GM23248 (cell line): ENCODE measurements around the gene LPAR2. TPM values are rescaled to one million over a fixed set of nuclear protein-coding genes. Genes with fewer than 3 reads are reported as not detected.

Experiments used
- DNase-seq: peaks from one replicate; pipeline ENCODE4 v3.0.0-alpha.2; 2015
- H2AFZ ChIP-seq: fragments of 200-600 bp; sonication (generic); 2 replicates; pipeline ENCODE4 v1.6.1; 2016; ENCODE audit warnings: antibody characterized with exemption
- H3F3A ChIP-seq: fragments of 200-600 bp; sonication (generic); 2 replicates; pipeline ENCODE4 v1.6.1; 2016; ENCODE audit warnings: mild to moderate bottlenecking, antibody characterized with exemption, mixed run types; ENCODE audit not compliant: insufficient read depth
- H3K27ac ChIP-seq: fragments of 200-600 bp; sonication (generic); 2 replicates; pipeline ENCODE4 v1.5.1; 2016; ENCODE audit warnings: mild to moderate bottlenecking
- H3K27me3 ChIP-seq: fragments of 200-600 bp; sonication (generic); replicated peaks from 2 replicates; pipeline ENCODE4 v1.6.1; 2016; ENCODE audit warnings: mild to moderate bottlenecking; ENCODE audit not compliant: insufficient read depth
- H3K36me3 ChIP-seq: fragments of 200-600 bp; sonication (generic); 2 replicates; pipeline ENCODE4 v1.6.1; 2016; ENCODE audit warnings: low read depth, mild to moderate bottlenecking
- H3K4me1 ChIP-seq: fragments of 200-600 bp; sonication (generic); 2 replicates; pipeline ENCODE4 v1.6.1; 2016; ENCODE audit warnings: mild to moderate bottlenecking; ENCODE audit not compliant: insufficient read depth
- H3K4me2 ChIP-seq: fragments of 200-600 bp; sonication (generic); one replicate; pipeline ENCODE4 v1.6.1; 2016; ENCODE audit warnings: mild to moderate bottlenecking; ENCODE audit not compliant: unreplicated experiment
- H3K4me3 ChIP-seq: fragments of 200-600 bp; sonication (generic); 2 replicates; pipeline ENCODE4 v1.5.1; 2016; ENCODE audit warnings: mild to moderate bottlenecking
- H3K79me2 ChIP-seq: fragments of 200-600 bp; sonication (generic); 2 replicates; pipeline ENCODE4 v1.6.1; 2016; ENCODE audit warnings: mild to moderate bottlenecking; ENCODE audit not compliant: insufficient read depth
- H3K9ac ChIP-seq: fragments of 200-600 bp; sonication (generic); 2 replicates; pipeline ENCODE4 v1.6.1; 2016; ENCODE audit warnings: mild to moderate bottlenecking
- H3K9me2 ChIP-seq: fragments of 200-600 bp; sonication (generic); 2 replicates; pipeline ENCODE4 v1.6.1; 2016; ENCODE audit warnings: mixed run types, mild to moderate bottlenecking, moderate library complexity; ENCODE audit not compliant: insufficient read depth
- H3K9me3 ChIP-seq: fragments of 200-600 bp; sonication (generic); one replicate; pipeline ENCODE4 v1.6.1; 2017; ENCODE audit warnings: low read depth
- H4K20me1 ChIP-seq: fragments of 200-600 bp; sonication (generic); 2 replicates; pipeline ENCODE4 v1.6.0; 2016; ENCODE audit not compliant: insufficient read depth
- EZH2 ChIP-seq: fragments of 200-600 bp; sonication (generic); IDR thresholded peaks from 2 replicates; pipeline ENCODE4 v1.6.1; 2018; ENCODE audit warnings: antibody characterized with exemption, mild to moderate bottlenecking; ENCODE audit not compliant: insufficient read depth, poor library complexity, severe bottlenecking
- EZH2phosphoT487 ChIP-seq: fragments of 200-600 bp; sonication (generic); IDR thresholded peaks from 2 replicates; pipeline ENCODE4 v1.6.1; 2018; ENCODE audit warnings: antibody characterized with exemption, moderate library complexity, mild to moderate bottlenecking, low read depth; ENCODE audit not compliant: insufficient read depth
- WGBS, 2 experiments: methylation state at CpG; one replicate each; pipeline ENCODE4 v1.1.6; 2015 to 2017; ENCODE audit warnings: low lambda C conversion rate in 2 of 2, low coverage in 1 of 2; ENCODE audit errors: missing lambda C conversion rate in 2 of 2; 5-methylcytosine and 5-hydroxymethylcytosine counted together
- in situ Hi-C: fragments of 300-500 bp; cut with MboI; formaldehyde crosslinking; loops from 2 replicates; pipeline ENCODE4 v1.15.0; 2020
- polyA plus RNA-seq: library from polyadenylated mRNA; unstranded; fragments of >200 nt; fragmentation: Nextera tagmentation; extraction: Ambion mirVana; gene quantifications from 2 replicates; pipeline ENCODE4 v1.2.1, GENCODE V29; 2016
- total RNA-seq: library from RNA; depleted of rRNA; stranded (reverse); fragments of >200 nt; shearing (Covaris generic); gene quantifications from 2 replicates; pipeline ENCODE4 v1.2.3, GENCODE V29; 2014

LPAR2 gene
- total and polyA plus RNA-seq, 2 experiments from 2014 or later: 1.3 to 1.8 TPM

DNA sequence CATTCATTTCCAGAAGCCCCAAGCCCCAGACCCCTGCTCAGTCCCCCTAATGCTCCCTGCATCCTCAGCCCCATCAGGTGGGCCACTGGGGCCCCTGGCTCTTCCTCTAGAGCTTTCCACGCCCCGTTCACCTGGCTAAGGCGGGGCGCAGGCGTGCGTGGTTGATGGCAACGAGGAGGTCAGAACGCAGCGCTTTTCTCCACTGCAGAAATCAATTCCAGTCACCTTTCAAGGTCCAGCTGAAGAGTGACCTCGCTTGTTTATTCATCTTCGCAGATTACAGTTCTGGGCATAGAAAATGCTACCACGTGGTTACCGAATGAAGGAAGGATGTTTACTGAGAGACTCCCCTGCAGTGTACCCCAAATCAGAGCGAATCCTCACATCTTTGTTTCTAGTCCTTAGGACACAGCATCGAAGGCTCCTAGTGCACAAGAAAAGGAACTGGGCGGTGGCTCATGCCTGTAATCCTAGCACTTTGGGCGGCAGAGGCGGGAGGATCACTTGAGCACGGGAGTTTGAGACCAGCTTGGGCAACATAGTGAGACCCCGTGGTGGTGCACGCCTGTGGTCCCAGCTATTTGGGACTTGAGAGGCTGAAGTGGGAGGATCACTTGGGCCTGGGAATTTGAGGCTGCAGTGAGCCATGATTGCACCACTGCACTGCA is 8.7 kb downstream of the LPAR2 start:
- H3K4me2 ChIP-seq: no peak overlapping the region

DNA sequence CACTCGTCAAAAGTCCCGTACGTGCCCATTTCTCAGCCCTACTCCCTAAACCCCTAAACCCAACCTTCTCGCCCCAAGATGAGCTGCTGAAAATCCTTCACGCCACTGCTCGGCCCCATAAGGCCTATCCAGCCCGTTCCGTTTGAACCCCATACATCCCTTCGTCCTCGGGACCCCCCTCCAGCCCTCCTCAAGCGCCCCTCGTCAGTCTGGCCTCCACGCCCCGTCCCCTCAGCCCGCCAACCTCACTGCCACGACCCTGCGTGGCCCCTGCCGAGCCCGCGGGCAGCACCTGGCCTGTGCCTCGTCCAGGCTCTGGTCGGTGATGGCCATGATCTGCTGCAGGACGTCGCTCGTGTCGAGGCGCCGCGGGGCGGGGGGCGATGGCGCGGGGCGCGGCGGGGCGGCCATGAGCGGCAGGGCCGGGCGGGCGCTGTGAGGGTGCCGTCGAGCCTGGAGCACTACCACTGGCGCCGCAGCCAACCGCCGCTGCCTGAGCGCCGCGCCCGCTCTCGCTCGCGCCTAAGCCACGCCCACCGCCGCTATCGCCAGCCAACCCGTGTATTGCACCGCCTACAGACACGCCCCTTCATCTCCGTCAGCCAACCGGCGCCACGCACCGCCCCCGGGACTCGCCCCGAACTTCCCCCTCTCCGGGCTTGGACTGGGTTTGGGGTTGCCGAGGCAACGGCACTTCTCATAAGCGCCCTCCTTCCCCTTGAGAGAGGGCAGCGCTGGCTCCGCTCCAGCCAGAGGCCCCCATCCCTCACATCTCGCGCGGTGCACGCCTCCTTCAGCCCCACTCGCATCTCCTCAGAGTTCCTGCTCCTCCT is 9.6 kb downstream of the LPAR2 start, which contains the start of gene PBX4:
TSS of gene PBX4 (minus strand) at position 469 of the 833 bp plus-strand sequence. CDS start at position 411, 58 bp downstream.
- H3K27me3 ChIP-seq: no peaks in the 10 kb centered on the region
- peak within 1 kb of the TSS; percentile 85 for H3K4me2 ChIP-seq
- H3K27ac ChIP-seq: no peak within 1 kb of the TSS
- no peaks in the 10 kb centered on the region for H4K20me1 ChIP-seq
- in situ Hi-C loops: no loop called here
- H2AFZ ChIP-seq: peak within 1 kb of the TSS; percentile 86
- H3K9ac ChIP-seq: peak within 1 kb of the TSS; percentile 66
- peak within 1 kb of the TSS; percentile 66 for H3K4me3 ChIP-seq
- H3K36me3 ChIP-seq: no peaks in the 10 kb centered on the region
- WGBS, 2 experiments: 4 to 7% methylated on average over 31 to 64 of the region's 80 CpGs
- H3K4me1 ChIP-seq: peaks cover 5% of the 10 kb centered on the region
- no peaks in the 10 kb centered on the region for H3K9me2 ChIP-seq
- no peaks in the 10 kb centered on the region for H3K9me3 ChIP-seq
- peak; percentile 95 for DNase-seq
- no peaks in the 10 kb centered on the region for H3K79me2 ChIP-seq
- H3F3A ChIP-seq: peaks cover 5% of the 10 kb centered on the region; the same call in 1 of the 2 replicates
- TF ChIP-seq EZH2 (no peak), EZH2phosphoT487 (no peak)

More for the DNA sequence above, 8.7 kb downstream of the LPAR2 start:
- Histone ChIP-seq H3K4me3 (peak overlapping the region; percentile 66), H3K9ac (no peak overlapping the region), H2AFZ (peak overlapping the region; percentile 65; the same call in 1 of the 2 replicates), H3K4me1 (no peaks in the 10 kb centered on the region), H3K9me2 (no peaks in the 10 kb centered on the region), H3K36me3 (no peaks in the 10 kb centered on the region), H3K9me3 (no peaks in the 10 kb centered on the region), H3K27ac (no peak overlapping the region), H3K27me3 (no peaks in the 10 kb centered on the region), H4K20me1 (no peaks in the 10 kb centered on the region), H3K79me2 (no peaks in the 10 kb centered on the region), H3F3A (no peaks in the 10 kb centered on the region)
- 50 to 56% methylated on average over 21 of the region's 21 CpGs for whole genome bisulfite sequencing, 2 experiments
- in situ Hi-C loops: no loop called here
- no peak for TF ChIP-seq EZH2
- TF ChIP-seq EZH2phosphoT487: no peak
- DNase-seq: no peak

DNA sequence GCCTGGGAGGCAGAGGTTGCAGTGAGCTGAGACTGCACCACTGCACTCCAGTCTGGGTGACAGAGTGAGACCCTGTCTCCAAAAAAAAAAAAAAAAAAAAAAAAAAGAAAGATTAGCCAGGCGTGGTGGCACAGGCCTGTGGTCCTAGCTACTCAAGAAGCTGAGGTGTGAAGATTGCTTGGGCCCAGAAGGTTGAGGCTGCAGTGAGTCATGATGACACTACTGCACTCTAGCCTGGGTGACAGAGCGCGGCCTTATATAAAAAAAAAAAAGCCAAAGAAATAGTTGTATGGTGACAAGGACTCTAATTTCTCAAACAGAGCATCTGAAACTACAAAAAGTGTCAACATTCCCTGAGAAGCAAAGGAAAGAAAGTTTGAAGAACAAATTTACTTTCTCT is 12.9 kb downstream of the LPAR2 start:
- 38 to 44% methylated on average over 3 of the region's 3 CpGs for WGBS, 2 experiments
- Histone ChIP-seq H3K9me3 (no peaks in the 10 kb centered on the region), H3K4me3 (no peak overlapping the region), H3K9ac (no peak overlapping the region), H2AFZ (no peak overlapping the region), H3K36me3 (no peaks in the 10 kb centered on the region), H3K9me2 (no peaks in the 10 kb centered on the region), H3K27ac (no peak overlapping the region), H3F3A (peaks cover 5% of the 10 kb centered on the region; the same call in 1 of the 2 replicates), H3K4me1 (peaks cover 7% of the 10 kb centered on the region), H3K79me2 (no peaks in the 10 kb centered on the region), H3K4me2 (no peak overlapping the region), H4K20me1 (no peaks in the 10 kb centered on the region), H3K27me3 (no peaks in the 10 kb centered on the region)
- TF ChIP-seq EZH2phosphoT487 (no peak), EZH2 (no peak)
- DNase-seq: peak; percentile 72
- in situ Hi-C loops: no loop called here

DNA sequence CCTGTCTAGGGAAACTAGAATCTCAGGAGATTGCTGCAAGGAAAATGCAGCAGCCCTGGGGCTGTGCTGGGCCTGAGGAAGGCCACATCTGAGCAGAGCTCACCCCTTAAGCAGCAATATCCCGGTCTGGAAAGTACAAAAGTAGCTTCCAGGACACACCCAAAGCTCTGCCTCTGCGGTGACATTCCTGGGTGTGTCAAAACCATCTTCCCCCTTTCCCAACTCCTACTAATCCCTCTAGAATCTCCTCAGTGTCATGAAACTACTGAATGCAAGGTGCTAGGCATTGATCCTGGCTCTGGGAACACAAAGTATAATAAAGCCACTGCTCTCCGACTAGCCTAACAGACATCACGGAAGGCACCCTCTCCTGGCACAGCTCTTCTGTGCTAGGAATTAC is 14.5 kb downstream of the LPAR2 start:
- H3K9me2 ChIP-seq: no peaks in the 10 kb centered on the region
- H3K4me3 ChIP-seq: no peak overlapping the region
- H3K79me2 ChIP-seq: no peaks in the 10 kb centered on the region
- no peak overlapping the region for H2AFZ ChIP-seq
- in situ Hi-C loops: no loop called here
- H4K20me1 ChIP-seq: no peaks in the 10 kb centered on the region
- TF ChIP-seq EZH2phosphoT487 (no peak), EZH2 (no peak)
- 57 to 61% methylated on average over 4 of the region's 4 CpGs for WGBS, 2 experiments
- peaks cover 5% of the 10 kb centered on the region; the same call in 1 of the 2 replicates for H3F3A ChIP-seq
- H3K9me3 ChIP-seq: no peaks in the 10 kb centered on the region
- H3K4me2 ChIP-seq: peak overlapping the region; percentile 54
- no peaks in the 10 kb centered on the region for H3K27me3 ChIP-seq
- no peak overlapping the region for H3K9ac ChIP-seq
- H3K36me3 ChIP-seq: no peaks in the 10 kb centered on the region
- H3K4me1 ChIP-seq: peaks cover 7% of the 10 kb centered on the region
- no peak overlapping the region; the same call in 1 of the 2 replicates for H3K27ac ChIP-seq
- DNase-seq: peak; percentile 71
